K562 (cell line): ENCODE measurements around the gene CEP128.

ENCODE experiments used
- POLR2A ChIP-seq: fragments of 450-650 bp; conservative IDR thresholded peaks from 2 replicates; pipeline ENCODE4 v1.6.1; 2016
- YBX1 ChIP-seq: fragments of 450-650 bp; IDR thresholded peaks from 2 replicates; pipeline ENCODE4 v1.7.1; 2016; ENCODE audit warnings: mild to moderate bottlenecking
- TF ChIP-seq, protein P1 (sequence below), 3 experiments: IDR thresholded peaks in 2 of 3; conservative IDR thresholded peaks in 1 of 3; 2 replicates each; pipeline ENCODE4 v1.5.1; 2011 to 2012; ENCODE audit warnings: low read length in 3 of 3, mild to moderate bottlenecking in 3 of 3, control low read depth in 2 of 3, improper control_type of control experiment in 1 of 3, inconsistent platforms in 1 of 3, low read depth in 1 of 3, mixed read lengths in 1 of 3, moderate library complexity in 1 of 3; ENCODE audit not compliant: insufficient read depth in 2 of 3

- no peak for TF ChIP-seq POLR2A
- no peak for TF ChIP-seq YBX1
- TF ChIP-seq, protein P1, sequence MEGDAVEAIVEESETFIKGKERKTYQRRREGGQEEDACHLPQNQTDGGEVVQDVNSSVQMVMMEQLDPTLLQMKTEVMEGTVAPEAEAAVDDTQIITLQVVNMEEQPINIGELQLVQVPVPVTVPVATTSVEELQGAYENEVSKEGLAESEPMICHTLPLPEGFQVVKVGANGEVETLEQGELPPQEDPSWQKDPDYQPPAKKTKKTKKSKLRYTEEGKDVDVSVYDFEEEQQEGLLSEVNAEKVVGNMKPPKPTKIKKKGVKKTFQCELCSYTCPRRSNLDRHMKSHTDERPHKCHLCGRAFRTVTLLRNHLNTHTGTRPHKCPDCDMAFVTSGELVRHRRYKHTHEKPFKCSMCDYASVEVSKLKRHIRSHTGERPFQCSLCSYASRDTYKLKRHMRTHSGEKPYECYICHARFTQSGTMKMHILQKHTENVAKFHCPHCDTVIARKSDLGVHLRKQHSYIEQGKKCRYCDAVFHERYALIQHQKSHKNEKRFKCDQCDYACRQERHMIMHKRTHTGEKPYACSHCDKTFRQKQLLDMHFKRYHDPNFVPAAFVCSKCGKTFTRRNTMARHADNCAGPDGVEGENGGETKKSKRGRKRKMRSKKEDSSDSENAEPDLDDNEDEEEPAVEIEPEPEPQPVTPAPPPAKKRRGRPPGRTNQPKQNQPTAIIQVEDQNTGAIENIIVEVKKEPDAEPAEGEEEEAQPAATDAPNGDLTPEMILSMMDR (IDR thresholded peaks at IDR 0.05 in 2 of 3, conservative IDR thresholded peaks at IDR 0.05 in 1 of 3; ENCODE audit: insufficient read depth in 2 of 3, low read depth in 1 of 3, low read length in 3 of 3): no peak
Measured at GRCh38 chr14:80754696-80755095, 186.8 kb downstream of the CEP128 start.
